Breast epithelium (tissue), 4 donors: ENCODE data around the gene TACR2. TPM values are rescaled to one million over a fixed set of nuclear protein-coding genes. Genes with fewer than 3 reads are reported as not detected.
A peak's percentile ranks its signal among the peaks of the same experiment; 100 is the strongest.
"Not testable (repeated sequence)": the region's sequence is repeated elsewhere in the genome, so short reads cannot be mapped to it uniquely, and the experiment has no call there.

Source experiments
- DNase-seq, 2 donors: peaks; one replicate each; pipeline ENCODE4 v3.0.0-alpha.2; 2019; ENCODE audit warnings: low spot score in 2 of 2
- H3K27ac ChIP-seq, 2 donors: fragments of 200-600 bp; sonication (generic) in 1 of 2; one replicate each; pipeline ENCODE4 v1.5.1; 2016 to 2019; ENCODE audit warnings: mild to moderate bottlenecking in 1 of 2
- H3K27me3 ChIP-seq, 2 donors: fragments of 200-600 bp; sonication (generic) in 1 of 2; one replicate each; pipeline versions ENCODE4 v1.5.1 to v1.6.0; 2017 to 2019; ENCODE audit warnings: control low read depth in 1 of 2, mild to moderate bottlenecking in 1 of 2
- H3K36me3 ChIP-seq: fragments of 200-600 bp; one replicate; pipeline ENCODE4 v1.5.1; 2019
- H3K4me1 ChIP-seq, 2 donors: fragments of 200-600 bp; sonication (generic); one replicate each; pipeline ENCODE4 v1.5.1; 2016 to 2019; ENCODE audit warnings: control low read depth in 1 of 2
- H3K4me3 ChIP-seq, 3 donors: fragments of 200-600 bp; sonication (generic); 1 replicate in 2 of 3; 2 replicates in 1 of 3; pipeline ENCODE4 v1.5.1; 2016 to 2019; ENCODE audit warnings: mild to moderate bottlenecking in 3 of 3, moderate library complexity in 2 of 3
- H3K9me3 ChIP-seq, 2 donors: fragments of 200-600 bp; sonication (generic) in 1 of 2; one replicate each; pipeline ENCODE4 v1.5.1; 2016 to 2019; ENCODE audit warnings: control low read depth in 1 of 2
- CTCF ChIP-seq, 3 donors: fragments of 450-650 bp; IDR thresholded peaks; one replicate each; pipeline ENCODE4 v1.5.1; 2016 to 2017; ENCODE audit warnings: antibody characterized with exemption in 3 of 3, mild to moderate bottlenecking in 3 of 3, moderate library complexity in 3 of 3
- POLR2A ChIP-seq: fragments of 450-650 bp; IDR thresholded peaks from one replicate; pipeline ENCODE4 v1.6.1; 2016; ENCODE audit warnings: antibody characterized with exemption, mild to moderate bottlenecking, moderate library complexity
- POLR2AphosphoS5 ChIP-seq, 3 donors: sonication (generic); formaldehyde crosslinking; IDR thresholded peaks; one replicate each; pipeline ENCODE4 v1.6.1; 2017; ENCODE audit warnings: antibody characterized with exemption in 3 of 3
- intact Hi-C: fragments of 100-400 bp; cut with DNase I; formaldehyde crosslinking; loops from one replicate; pipeline ENCODE4 v1.15.1; 2023; ENCODE audit warnings: low total_unique reads
- total RNA-seq, 3 donors: library from RNA; depleted of rRNA; stranded (reverse); fragments of >200 nt; gene quantifications; one replicate each; pipeline ENCODE4 v1.1.0, GENCODE V29; 2016

Gene TACR2
- total RNA-seq, 3 donors from 2014 or later, result 0.66 to 3.2 (median 0.73) TPM

- Histone ChIP-seq H3K4me3 (peak within 1 kb of the TSS; percentile 54 to 73 (median 60)), H3K4me1 (peaks cover 0 to 6% of the 10 kb centered on the region in 2 donors), H3K9me3 (no peaks in the 10 kb centered on the region), H3K27ac (peak within 1 kb of the TSS; percentile 79 to 82), H3K36me3 (no peaks in the 10 kb centered on the region), H3K27me3 (no peaks in the 10 kb centered on the region)
- TF ChIP-seq CTCF (IDR thresholded peaks at IDR 0.05), result no peak
- intact Hi-C loops, result no loop called here
- DNase-seq, result peak; percentile 76 to 88
Measured at GRCh38 chr10:69451209-69451783, 34.6 kb upstream of the TACR2 start, which contains the start of gene TSPAN15. Gene TSPAN15 (plus strand): TSS chr10:69451465. CDS start chr10:69451595, 130 bp downstream.

- DNase-seq, H3K36me3 ChIP-seq, H3K4me3 ChIP-seq, H3K27me3 ChIP-seq, H3K4me1 ChIP-seq, H3K9me3 ChIP-seq, intact Hi-C loops: not testable (repeated sequence)
- H3K27ac ChIP-seq, result peak overlapping the region; percentile 79 to 82
Measured at GRCh38 chr10:69450395-69450794, 33.7 kb upstream of the TACR2 start.

- TF ChIP-seq POLR2A, result no peak
- TF ChIP-seq POLR2AphosphoS5 (IDR thresholded peaks at IDR 0.05), result no peak
- peak; percentile 58 to 64 (median 62) for TF ChIP-seq CTCF (IDR thresholded peaks at IDR 0.05)
- Histone ChIP-seq H3K4me3 (no peak overlapping the region), H3K36me3 (no peaks in the 10 kb centered on the region), H3K9me3 (no peaks in the 10 kb centered on the region), H3K4me1 (peaks cover 0 to 6% of the 10 kb centered on the region in 2 donors), H3K27ac (peak overlapping the region; percentile 79 to 82), H3K27me3 (no peaks in the 10 kb centered on the region)
- intact Hi-C loops, result no loop called here
- peak in 1 of 2 donors; percentile 44 for DNase-seq
Measured at GRCh38 chr10:69449841-69450240, 33.1 kb upstream of the TACR2 start.

GRCh38 chr10:69446650-69447151, 30.0 kb upstream of the TACR2 start:
- no peaks in the 10 kb centered on the region for H3K9me3 ChIP-seq
- H3K4me1 ChIP-seq, result no peaks in the 10 kb centered on the region
- no peak overlapping the region for H3K4me3 ChIP-seq
- intact Hi-C loops, result no loop called here
- TF ChIP-seq POLR2AphosphoS5 (IDR thresholded peaks at IDR 0.05), result no peak
- TF ChIP-seq POLR2A, result no peak
- TF ChIP-seq CTCF (IDR thresholded peaks at IDR 0.05), result no peak
- no peak for DNase-seq
- peak overlapping the region; percentile 54 to 66 for H3K27ac ChIP-seq
- no peaks in the 10 kb centered on the region for H3K36me3 ChIP-seq
- no peaks in the 10 kb centered on the region for H3K27me3 ChIP-seq

- no peaks in the 10 kb centered on the region for H3K27me3 ChIP-seq
- DNase-seq, result no peak
- intact Hi-C loops, result no loop called here
- no peaks in the 10 kb centered on the region for H3K36me3 ChIP-seq
- H3K27ac ChIP-seq, result peak overlapping the region in 1 of 2 donors; percentile 66
- H3K9me3 ChIP-seq, result no peaks in the 10 kb centered on the region
- no peak for TF ChIP-seq POLR2A
- no peak for TF ChIP-seq CTCF (IDR thresholded peaks at IDR 0.05)
- H3K4me1 ChIP-seq, result no peaks in the 10 kb centered on the region
- no peak overlapping the region for H3K4me3 ChIP-seq
Measured at GRCh38 chr10:69446229-69446628, 29.5 kb upstream of the TACR2 start.
